ENCODE results near the gene ACTC1.

- TF ChIP-seq CTCF (conservative IDR thresholded peaks at IDR 0.05; ENCODE audit: low read depth in 2 of 2) (no peak), REST (IDR thresholded peaks at IDR 0.05; ENCODE audit: unreplicated experiment) (no peak), EZH2 (IDR thresholded peaks at IDR 0.05; ENCODE audit: low read depth, unreplicated experiment) (no peak), POLR2AphosphoS5 (IDR thresholded peaks at IDR 0.05; ENCODE audit: low read depth) (no peak), JUNB (IDR thresholded peaks at IDR 0.05; ENCODE audit: unreplicated experiment) (no peak), EZH2phosphoT487 (IDR thresholded peaks at IDR 0.05; ENCODE audit: unreplicated experiment) (no peak)
Measured at GRCh38 chr15:34786206-34786605, 9.1 kb downstream of the ACTC1 start.
